D341Med (cell line): ENCODE measurements around the gene CD4.

ENCODE experiments used
- DNase-seq: peaks from one replicate; pipeline ENCODE4 v3.0.0; 2012; ENCODE audit warnings: low spot score

Gene CD4

DNA sequence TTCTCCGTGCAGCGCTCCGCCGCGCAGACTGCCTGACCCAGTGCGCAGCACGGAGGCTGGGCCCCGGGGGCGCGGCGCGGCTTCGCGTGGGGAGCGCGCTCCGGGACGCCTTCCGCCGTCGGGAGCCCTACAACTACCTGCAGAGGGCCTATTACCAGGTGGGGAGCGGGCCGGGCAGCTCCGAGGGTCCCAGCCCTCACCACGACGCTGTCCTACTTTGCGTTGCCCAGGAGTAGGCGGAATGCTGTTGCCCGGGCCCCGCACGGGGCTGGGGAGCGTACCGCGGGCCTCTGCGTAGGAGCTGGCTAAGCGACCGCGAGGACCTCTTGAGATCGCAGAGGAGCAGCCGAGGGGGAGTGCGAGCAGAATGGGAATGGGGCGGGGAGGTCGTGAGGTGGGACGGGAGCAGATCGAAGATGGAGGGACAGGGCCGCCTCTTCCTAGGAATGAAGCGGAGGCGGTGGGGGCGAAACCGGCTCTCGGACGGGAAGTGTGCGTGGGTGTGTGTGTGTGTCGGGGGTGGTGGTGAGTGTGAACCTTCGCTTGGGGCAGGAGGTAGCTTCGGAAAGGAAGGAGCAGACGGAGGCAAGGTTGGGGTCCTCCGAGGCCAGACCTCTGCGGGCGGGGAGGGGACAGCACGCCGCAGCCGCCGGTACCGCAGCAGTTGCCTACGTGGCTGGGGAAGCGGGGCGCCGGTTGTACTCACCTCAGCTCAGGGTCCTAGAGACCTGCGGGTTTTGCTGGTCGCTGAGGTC, 39.6 kb downstream of the CD4 start:
- peak; percentile 72 for DNase-seq

GRCh38 chr12:6829536-6830220, 40.4 kb downstream of the CD4 start:
- peak; percentile 76 for DNase-seq

DNA sequence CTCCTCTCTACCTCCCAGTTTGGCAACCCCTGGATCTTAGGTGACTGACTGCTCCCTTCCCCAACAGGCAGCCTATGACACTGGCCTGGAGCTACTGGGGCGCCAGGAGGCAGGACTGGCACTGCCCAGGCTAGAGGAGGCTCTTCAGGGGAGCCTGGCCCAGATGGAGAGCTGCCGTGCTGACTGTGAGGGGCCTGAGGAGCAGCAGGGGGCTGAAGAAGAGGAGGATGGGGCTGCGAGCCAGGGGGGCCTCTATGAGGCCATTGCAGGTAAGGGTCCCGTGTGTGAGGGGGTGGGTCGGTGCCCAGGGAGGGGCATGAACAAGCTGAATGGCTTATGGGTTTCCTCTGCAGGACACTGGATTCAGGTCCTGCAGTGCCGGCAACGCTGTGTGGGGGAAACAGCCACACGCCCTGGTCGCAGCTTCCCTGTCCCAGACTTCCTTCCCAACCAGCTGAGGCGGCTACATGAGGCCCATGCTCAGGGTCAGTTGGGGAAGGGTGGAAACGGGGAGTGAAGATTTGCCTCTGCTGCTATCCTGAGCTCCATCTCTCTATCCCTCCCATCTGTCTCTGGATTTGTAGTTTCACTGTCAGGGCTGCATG, 41.1 kb downstream of the CD4 start:
- no peak for DNase-seq

DNA sequence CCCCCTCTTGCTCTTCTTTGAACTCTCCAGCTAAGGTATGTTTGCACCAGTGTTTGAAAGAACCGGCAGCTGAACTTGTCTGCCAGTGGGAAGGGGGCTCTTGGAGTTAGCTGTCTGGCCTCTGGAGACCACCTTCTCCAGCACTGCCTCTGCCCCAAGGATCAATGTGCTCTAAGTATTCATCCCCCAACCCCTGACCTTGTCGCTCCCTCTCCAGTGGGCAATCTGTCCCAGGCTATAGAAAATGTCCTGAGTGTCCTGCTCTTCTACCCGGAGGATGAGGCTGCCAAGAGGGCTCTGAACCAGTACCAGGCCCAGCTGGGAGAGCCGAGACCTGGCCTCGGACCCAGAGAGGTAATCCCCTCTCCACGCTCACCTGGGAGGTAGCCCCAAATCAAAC, 41.7 kb downstream of the CD4 start:
- no peak for DNase-seq

DNA sequence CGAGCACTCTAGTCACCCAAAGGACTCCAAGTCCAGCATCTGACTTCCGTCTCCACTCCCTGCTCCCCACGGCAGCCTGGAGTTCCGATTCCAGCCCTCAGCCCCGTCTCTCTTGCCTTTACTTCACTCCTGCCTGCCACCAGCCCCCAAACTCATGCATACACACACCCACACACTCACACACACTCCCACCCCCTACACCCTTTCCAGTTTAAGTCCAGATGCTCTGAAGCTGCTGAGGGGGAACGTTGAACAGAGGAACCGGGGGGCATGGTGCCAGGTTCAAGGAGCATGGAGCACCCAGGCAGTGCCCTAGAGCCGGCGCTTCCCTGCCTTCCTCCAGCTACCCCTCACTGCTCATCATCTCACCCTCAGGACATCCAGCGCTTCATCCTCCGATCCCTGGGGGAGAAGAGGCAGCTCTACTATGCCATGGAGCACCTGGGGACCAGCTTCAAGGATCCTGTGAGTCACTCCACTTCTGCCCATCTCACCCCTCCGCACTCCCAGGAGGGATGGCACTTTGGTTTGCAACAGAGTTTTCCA, 42.2 kb downstream of the CD4 start:
- DNase-seq = no peak

GRCh38 chr12:6832125-6832524, 42.8 kb downstream of the CD4 start:
- DNase-seq = no peak

DNA sequence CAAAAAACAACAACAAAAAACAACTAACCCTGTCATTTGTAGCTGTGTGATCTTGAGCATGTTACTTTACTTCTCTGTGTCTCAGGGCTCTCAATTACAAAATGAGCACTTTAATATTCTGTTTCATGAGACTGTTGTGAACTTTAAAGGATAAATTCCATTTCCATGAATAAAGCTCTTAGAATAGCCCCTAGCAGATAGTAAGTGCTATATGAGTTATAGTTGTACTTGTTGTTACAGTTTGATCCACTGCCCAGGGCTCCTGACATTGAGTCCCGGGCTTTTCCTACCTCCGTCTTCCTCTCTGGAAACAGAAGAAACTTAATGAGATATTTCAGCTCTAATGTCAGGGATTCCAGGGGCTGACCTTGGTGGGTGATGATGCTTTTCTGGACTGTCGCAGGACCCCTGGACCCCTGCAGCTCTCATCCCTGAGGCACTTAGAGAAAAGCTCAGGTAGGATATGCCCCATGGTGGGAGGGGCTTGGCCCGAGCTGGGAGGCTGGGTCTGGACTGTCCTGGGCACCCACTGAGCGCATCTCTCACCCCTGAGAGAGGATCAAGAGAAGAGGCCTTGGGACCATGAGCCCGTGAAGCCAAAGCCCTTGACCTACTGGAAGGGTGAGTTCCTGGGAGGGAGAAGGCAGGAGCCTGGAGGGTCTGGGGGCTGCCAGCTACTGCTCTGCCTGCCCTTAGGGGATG, 44.0 kb downstream of the CD4 start:
- DNase-seq = no peak

GRCh38 chr12:6834254-6834653, 44.9 kb downstream of the CD4 start:
- no peak for DNase-seq

DNA sequence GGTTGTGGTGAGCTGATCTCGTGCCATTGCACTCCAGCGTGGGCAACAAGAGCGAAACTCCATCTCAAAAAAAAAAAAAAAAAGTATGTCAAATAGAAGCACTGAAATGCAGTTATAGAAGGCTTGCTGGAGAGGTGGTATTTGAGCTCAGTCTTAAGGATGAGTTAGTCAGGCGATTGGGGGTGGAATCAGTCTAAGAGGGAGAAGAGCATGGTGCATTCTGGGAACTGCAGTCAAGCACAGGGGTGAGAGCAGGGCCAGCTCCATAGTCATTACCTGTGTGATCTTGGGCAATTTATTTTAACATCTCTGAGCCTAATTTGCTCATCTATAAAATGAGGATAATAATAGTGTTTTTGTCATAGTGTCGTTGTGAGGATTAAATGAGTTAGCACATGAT, 45.5 kb downstream of the CD4 start:
- DNase-seq = no peak

- no peak for DNase-seq
Measured at GRCh38 chr12:6836851-6837250, 47.5 kb downstream of the CD4 start.

DNA sequence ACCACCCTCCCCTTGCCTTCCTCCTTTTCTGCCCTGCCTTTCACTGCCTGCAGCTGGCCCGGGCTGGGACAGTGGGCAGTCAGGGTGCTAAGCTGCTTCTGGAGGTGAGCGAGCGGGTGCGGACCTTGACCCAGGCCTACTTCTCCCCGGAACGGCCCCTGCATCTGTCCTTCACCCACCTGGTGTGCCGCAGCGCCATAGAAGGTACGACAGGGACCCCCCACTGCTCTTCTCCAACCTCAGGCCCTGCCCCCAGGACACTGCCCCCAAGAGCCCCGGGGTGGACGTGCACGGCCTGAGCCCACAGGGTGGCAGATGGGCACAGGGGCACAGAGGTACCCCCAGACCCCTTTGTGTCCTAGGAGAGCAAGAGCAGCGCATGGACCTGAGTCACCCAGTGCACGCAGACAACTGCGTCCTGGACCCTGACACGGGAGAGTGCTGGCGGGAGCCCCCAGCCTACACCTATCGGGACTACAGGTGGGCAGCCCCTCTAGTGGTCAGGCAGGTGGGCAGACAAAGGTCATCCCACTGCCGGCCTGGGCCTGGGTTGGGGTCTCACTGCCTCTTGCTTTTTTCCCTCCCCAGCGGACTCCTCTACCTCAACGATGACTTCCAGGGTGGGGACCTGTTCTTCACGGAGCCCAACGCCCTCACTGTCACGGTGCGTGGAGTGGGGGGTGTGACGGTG, 48.2 kb downstream of the CD4 start:
- no peak for DNase-seq

DNA sequence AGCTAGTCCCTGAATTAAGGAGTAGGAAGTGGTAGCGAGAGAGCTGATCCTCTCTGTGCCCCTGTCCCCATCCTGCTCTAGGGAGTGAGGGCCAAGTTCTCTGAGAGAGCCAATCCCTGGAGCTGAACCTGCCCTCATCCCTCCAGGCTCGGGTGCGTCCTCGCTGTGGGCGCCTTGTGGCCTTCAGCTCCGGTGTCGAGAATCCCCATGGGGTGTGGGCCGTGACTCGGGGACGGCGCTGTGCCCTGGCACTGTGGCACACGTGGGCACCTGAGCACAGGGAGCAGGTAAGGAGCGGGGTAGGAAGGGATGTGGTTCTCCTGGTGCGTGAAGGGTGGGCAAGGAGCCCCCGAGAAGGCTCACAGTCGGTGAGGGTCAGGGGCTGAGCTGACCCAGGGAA, 49.5 kb downstream of the CD4 start:
- DNase-seq = no peak

DNA sequence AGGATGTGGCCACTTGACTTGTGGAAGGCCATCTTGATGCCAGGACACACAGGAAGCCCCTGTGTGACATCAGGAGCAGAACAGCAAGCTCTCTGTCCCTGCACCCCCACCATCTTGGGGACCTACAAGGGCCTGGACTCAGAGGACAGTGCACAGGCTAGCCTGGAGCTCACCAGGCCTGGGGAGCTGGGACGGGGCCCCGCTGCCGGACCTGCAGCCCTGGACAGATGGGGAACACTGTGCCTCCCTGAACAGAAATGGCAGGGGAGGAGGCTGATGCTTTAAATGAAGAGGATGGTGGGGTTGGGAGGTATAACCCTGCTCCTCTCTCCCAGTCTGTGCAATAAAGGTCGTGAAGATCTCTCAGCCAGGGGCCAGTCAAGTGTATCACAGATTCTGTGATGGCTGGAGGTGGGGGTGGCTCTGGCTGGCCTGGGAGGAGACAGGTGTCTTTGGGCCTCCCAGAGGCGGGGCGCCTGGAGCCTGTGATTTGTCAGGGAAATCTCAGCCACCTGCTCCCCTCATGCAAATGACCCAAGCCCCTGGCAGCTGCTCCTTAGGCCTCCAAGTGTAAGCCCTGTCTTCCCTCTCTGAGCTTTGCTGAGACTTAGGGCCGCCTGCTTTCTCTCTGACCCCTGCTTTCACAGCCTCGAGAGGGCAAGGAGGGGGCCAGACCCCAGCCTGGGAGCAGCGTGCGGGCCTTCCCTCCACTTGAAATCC, 50.3 kb downstream of the CD4 start:
- peak; percentile 87 for DNase-seq

DNA sequence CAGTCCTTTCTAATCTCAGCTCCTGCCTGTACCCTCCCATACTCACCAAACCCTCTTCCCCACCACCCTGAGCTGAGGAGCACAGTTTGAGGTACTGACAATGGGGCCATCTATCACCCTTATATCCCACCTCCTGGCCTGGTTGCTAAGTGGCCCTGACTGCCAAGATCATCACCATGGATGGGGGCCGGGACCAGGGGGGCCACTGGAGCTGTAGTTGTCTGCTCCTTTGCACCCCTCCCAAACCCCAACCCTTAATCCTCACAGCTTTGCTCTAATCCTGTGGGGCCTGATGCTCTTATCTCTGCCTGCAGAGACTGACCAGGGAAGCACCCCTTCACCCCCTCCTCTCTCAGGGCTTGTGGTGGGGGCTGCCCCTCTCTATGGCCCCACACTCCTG, 51.0 kb downstream of the CD4 start:
- DNase-seq = no peak

DNA sequence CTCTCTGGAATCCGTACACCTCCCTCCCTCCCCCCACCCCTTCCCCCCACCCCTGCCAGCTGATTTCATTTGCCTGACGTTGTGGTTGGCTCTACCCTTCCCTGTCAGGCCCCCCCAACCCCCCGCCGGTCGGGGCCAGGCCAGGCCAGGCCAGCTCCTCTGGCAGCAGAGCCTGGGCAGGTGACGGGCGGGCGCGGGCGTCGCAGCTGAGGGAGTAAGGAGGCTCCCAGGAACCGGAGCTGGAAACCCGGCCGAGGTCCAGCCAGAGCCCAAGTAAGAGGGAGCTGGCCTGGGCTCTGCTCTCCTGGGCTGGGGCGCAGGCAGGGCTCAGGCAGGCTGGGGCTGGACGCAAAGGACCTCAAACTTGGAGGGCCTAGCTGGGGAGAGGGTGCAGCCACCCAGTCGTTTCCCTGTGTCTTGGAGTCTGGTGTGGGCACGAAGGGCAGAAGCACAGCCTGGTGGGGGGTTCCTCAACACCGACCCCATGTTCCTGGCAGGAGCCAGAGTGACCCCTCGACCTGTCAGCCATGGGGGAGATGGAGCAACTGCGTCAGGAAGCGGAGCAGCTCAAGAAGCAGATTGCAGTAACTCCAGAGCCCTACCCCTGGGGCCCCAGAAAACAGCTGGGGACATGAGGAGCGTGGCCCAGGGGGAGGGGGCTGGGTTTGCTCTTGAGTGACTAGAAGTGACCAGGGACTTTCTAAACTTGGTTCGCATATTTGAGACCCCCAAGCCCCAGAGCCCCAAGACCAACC, 51.6 kb downstream of the CD4 start, which contains the start of gene GNB3:
GNB3 (plus strand) TSS at position 165 of the 755 bp plus-strand sequence; CDS start at position 528, 363 bp downstream.
- peak; percentile 84 for DNase-seq

DNA sequence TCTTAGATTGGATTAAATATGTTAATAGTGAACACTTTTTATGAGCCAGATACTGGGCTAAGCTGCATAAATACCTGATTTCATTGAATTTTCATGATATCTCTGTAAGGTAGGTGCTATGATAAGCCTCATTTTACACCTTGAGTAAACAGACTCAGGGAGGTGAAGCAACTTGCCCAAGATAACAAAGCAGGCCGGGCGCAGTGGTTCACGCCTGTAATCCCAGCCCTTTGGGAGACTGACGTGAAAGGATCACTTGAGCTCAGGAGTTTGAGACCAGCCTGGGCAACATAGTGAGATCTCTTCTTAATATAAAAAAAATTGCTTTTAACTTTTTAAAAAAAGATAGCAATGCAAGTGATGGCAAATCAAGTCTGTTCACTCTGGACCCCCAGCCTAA, 52.7 kb downstream of the CD4 start:
- no peak for DNase-seq

GRCh38 chr12:6843118-6843902, 54.0 kb downstream of the CD4 start:
- DNase-seq = peak; percentile 47

DNA sequence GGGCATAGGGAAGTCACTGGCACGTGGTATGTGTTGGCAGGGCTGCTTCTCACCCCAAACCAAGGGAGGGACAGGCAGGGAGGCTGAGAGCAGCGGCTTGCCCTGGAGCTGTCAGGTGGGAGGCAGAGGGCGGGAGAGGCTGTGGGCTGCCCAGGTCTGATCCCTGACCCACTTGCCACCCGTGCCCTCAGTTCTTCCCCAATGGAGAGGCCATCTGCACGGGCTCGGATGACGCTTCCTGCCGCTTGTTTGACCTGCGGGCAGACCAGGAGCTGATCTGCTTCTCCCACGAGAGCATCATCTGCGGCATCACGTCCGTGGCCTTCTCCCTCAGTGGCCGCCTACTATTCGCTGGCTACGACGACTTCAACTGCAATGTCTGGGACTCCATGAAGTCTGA, 56.1 kb downstream of the CD4 start:
- DNase-seq = no peak

DNA sequence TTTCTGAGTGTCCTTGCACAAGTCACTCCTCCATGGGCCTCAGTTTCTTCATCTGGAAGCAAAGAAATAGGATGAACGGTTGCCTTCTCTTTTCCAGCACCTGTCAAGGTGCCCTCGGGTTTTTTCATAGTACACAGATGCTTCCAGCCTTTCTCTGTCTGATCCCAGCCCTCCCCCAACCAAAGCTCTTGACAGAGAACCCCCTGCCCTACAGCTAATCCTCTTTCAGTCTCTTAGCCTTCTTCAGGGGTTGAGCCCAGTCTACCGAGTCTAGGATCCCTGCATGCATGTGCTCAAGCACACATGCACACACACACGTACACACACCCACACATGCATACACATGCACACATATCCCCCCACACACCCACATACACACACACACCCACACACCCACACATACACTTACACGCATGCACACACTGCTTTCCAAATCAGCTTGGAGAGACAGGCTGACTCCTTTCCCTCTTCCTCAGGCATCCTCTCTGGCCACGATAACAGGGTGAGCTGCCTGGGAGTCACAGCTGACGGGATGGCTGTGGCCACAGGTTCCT, 57.1 kb downstream of the CD4 start:
- peak; percentile 64 for DNase-seq
